ENCODE results near the gene SLC4A5. TPM values are rescaled to one million over a fixed set of nuclear protein-coding genes. Genes with fewer than 3 reads are reported as not detected.

The SLC4A5 gene
- total RNA-seq, 1 donor from 2014 or later, result 4.2 TPM

GRCh38 chr2:74242354-74243071 lies 100.7 kb downstream of the SLC4A5 start:
- Mint-ChIP-seq H3K27ac (ENCODE audit: unreplicated experiment) (no peak overlapping the region), H3K4me1 (ENCODE audit: unreplicated experiment) (no peaks in the 10 kb centered on the region), H3K27me3 (ENCODE audit: unreplicated experiment) (no peaks in the 10 kb centered on the region), H3K9me3 (ENCODE audit: unreplicated experiment) (no peaks in the 10 kb centered on the region), H3K36me3 (ENCODE audit: low read depth, unreplicated experiment) (no peaks in the 10 kb centered on the region), H3K4me3 (ENCODE audit: unreplicated experiment) (no peak overlapping the region)
- no peak for DNase-seq (ENCODE audit: low spot score)
- no peak for TF ChIP-seq CTCF (IDR thresholded peaks at IDR 0.05; ENCODE audit: unreplicated experiment)

GRCh38 chr2:74239346-74239745 lies 103.9 kb downstream of the SLC4A5 start:
- TF ChIP-seq CTCF (IDR thresholded peaks at IDR 0.05; ENCODE audit: unreplicated experiment), result no peak
- no peaks in the 10 kb centered on the region for H3K36me3 Mint-ChIP-seq (ENCODE audit: low read depth, unreplicated experiment)
- no peak for DNase-seq (ENCODE audit: low spot score)
- no peak overlapping the region for H3K27ac Mint-ChIP-seq (ENCODE audit: unreplicated experiment)
- no peaks in the 10 kb centered on the region for H3K9me3 Mint-ChIP-seq (ENCODE audit: unreplicated experiment)
- H3K4me3 Mint-ChIP-seq (ENCODE audit: unreplicated experiment), result no peak overlapping the region
- no peaks in the 10 kb centered on the region for H3K4me1 Mint-ChIP-seq (ENCODE audit: unreplicated experiment)
- H3K27me3 Mint-ChIP-seq (ENCODE audit: unreplicated experiment), result no peaks in the 10 kb centered on the region

DNA sequence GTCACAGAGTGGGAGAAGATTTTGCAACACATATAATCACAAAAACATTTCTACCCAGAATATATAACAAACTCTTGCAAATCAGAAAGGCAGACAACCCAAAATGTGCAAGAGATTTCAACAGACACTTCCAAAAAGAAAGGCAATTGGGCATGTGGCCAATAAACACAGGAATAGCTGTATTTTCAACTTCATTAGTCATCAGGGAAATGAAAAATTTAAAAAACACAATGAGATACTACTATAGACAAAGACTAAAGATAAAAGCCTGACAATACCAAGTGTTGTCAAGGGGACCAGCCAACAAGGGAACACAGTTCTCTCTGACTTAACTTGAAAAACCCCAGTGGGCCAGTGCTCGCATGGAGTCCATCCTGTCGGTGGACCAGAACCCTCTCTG lies 104.3 kb downstream of the SLC4A5 start:
- H3K27ac Mint-ChIP-seq (ENCODE audit: unreplicated experiment), result no peak overlapping the region
- H3K4me1 Mint-ChIP-seq (ENCODE audit: unreplicated experiment), result no peaks in the 10 kb centered on the region
- DNase-seq (ENCODE audit: low spot score), result no peak
- no peak for TF ChIP-seq CTCF (IDR thresholded peaks at IDR 0.05; ENCODE audit: unreplicated experiment)
- no peaks in the 10 kb centered on the region for H3K9me3 Mint-ChIP-seq (ENCODE audit: unreplicated experiment)
- H3K27me3 Mint-ChIP-seq (ENCODE audit: unreplicated experiment), result no peaks in the 10 kb centered on the region
- no peaks in the 10 kb centered on the region for H3K36me3 Mint-ChIP-seq (ENCODE audit: low read depth, unreplicated experiment)
- no peak overlapping the region for H3K4me3 Mint-ChIP-seq (ENCODE audit: unreplicated experiment)

- no peak for TF ChIP-seq CTCF (IDR thresholded peaks at IDR 0.05; ENCODE audit: unreplicated experiment)
- H3K9me3 Mint-ChIP-seq (ENCODE audit: unreplicated experiment), result no peaks in the 10 kb centered on the region
- H3K4me1 Mint-ChIP-seq (ENCODE audit: unreplicated experiment), result no peaks in the 10 kb centered on the region
- no peak overlapping the region for H3K4me3 Mint-ChIP-seq (ENCODE audit: unreplicated experiment)
- DNase-seq (ENCODE audit: low spot score), result no peak
- H3K36me3 Mint-ChIP-seq (ENCODE audit: low read depth, unreplicated experiment), result no peaks in the 10 kb centered on the region
- no peak overlapping the region for H3K27ac Mint-ChIP-seq (ENCODE audit: unreplicated experiment)
- no peaks in the 10 kb centered on the region for H3K27me3 Mint-ChIP-seq (ENCODE audit: unreplicated experiment)
Measured at GRCh38 chr2:74235041-74235440, 108.2 kb downstream of the SLC4A5 start.

- Mint-ChIP-seq H3K4me1 (ENCODE audit: unreplicated experiment) (no peaks in the 10 kb centered on the region), H3K9me3 (ENCODE audit: unreplicated experiment) (no peaks in the 10 kb centered on the region), H3K36me3 (ENCODE audit: low read depth, unreplicated experiment) (no peaks in the 10 kb centered on the region), H3K27ac (ENCODE audit: unreplicated experiment) (no peak overlapping the region), H3K27me3 (ENCODE audit: unreplicated experiment) (peaks cover 3% of the 10 kb centered on the region), H3K4me3 (ENCODE audit: unreplicated experiment) (no peak overlapping the region)
- TF ChIP-seq CTCF (IDR thresholded peaks at IDR 0.05; ENCODE audit: unreplicated experiment), result no peak
- no peak for DNase-seq (ENCODE audit: low spot score)
Measured at GRCh38 chr2:74233648-74234047, 109.6 kb downstream of the SLC4A5 start.
